Measurements from ENCODE around the gene RAB29. TPM values are rescaled to one million over a fixed set of nuclear protein-coding genes. Genes with fewer than 3 reads are reported as not detected.

RAB29 gene
- total RNA-seq, 1 donor = 37.6 TPM

GRCh38 chr1:205766038-205766437, 9.2 kb downstream of the RAB29 start:
- TF ChIP-seq CTCF (IDR thresholded peaks at IDR 0.05; ENCODE audit: extremely low read depth, low read depth, low read length) = no peak
- no peak overlapping the region for H3K4me2 ChIP-seq (ENCODE audit: insufficient read depth, low read length)
- H3K9me3 ChIP-seq (ENCODE audit: low read depth, low read length) = no peaks in the 10 kb centered on the region
- no peaks in the 10 kb centered on the region for H4K20me1 ChIP-seq (ENCODE audit: insufficient read depth, low read length)
- no peaks in the 10 kb centered on the region for H3K27me3 ChIP-seq (ENCODE audit: insufficient read depth, low read length)
- H3K4me1 ChIP-seq (ENCODE audit: insufficient read depth, low read length) = no peaks in the 10 kb centered on the region
- no peak overlapping the region for H2AFZ ChIP-seq (ENCODE audit: low read length)
- H3K36me3 ChIP-seq (ENCODE audit: insufficient read depth, low read length) = no peaks in the 10 kb centered on the region
- no peak overlapping the region for H3K27ac ChIP-seq (ENCODE audit: low read depth, low read length)
- no peaks in the 10 kb centered on the region for H3K79me2 ChIP-seq (ENCODE audit: insufficient read depth, low read length)
- H3K4me3 ChIP-seq (ENCODE audit: insufficient read depth, low read length) = no peak overlapping the region
- peak; percentile 76 for DNase-seq (ENCODE audit: insufficient read length, low spot score, missing footprints)

DNA sequence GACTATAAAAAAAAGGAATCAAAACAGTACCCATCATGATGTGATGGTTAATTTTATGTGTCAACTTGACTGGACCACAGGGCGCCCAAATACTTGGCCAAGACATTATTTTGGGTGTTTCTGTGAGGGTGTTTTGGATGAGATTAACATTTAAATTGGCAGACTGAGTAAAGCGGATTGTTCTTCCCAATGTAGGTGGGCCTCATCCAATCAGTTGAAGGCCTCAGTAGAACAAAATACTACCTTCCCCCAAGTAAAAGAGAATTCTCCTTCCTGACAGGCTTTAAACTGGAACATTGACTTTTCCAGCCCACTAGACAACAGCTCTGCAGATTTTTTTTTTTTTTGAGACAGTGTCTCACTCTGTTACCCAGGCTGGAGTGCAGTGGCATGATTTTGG, 10.7 kb downstream of the RAB29 start:
- Histone ChIP-seq H3K36me3 (ENCODE audit: insufficient read depth, low read length) (no peaks in the 10 kb centered on the region), H3K27me3 (ENCODE audit: insufficient read depth, low read length) (no peaks in the 10 kb centered on the region), H3K79me2 (ENCODE audit: insufficient read depth, low read length) (no peaks in the 10 kb centered on the region), H3K4me2 (ENCODE audit: insufficient read depth, low read length) (no peak overlapping the region), H3K4me3 (ENCODE audit: insufficient read depth, low read length) (no peak overlapping the region), H3K4me1 (ENCODE audit: insufficient read depth, low read length) (no peaks in the 10 kb centered on the region), H4K20me1 (ENCODE audit: insufficient read depth, low read length) (no peaks in the 10 kb centered on the region), H3K9me3 (ENCODE audit: low read depth, low read length) (no peaks in the 10 kb centered on the region), H3K27ac (ENCODE audit: low read depth, low read length) (no peak overlapping the region), H2AFZ (ENCODE audit: low read length) (no peak overlapping the region)
- DNase-seq (ENCODE audit: insufficient read length, low spot score, missing footprints) = no peak
- TF ChIP-seq CTCF (IDR thresholded peaks at IDR 0.05; ENCODE audit: extremely low read depth, low read depth, low read length) = no peak

DNA sequence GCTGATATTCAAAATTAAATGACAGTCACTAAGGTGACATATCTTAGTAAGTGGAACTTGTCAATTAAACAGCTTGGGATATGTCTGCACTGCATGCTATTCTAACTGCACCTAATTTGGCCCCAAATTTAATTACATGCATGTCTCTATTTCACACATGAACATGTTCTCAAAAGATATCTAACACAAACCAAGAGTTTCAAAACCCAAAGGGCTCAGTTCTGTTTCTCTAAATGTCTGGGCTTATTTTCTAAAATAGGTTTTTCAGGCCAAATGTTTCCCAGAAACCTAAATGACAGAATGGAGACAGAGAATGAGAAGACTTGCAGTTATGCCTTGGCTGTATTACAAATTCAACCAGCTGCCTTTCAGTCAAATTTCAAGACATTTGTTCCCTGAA, 11.3 kb downstream of the RAB29 start:
- TF ChIP-seq CTCF (IDR thresholded peaks at IDR 0.05; ENCODE audit: extremely low read depth, low read depth, low read length) = no peak
- DNase-seq (ENCODE audit: insufficient read length, low spot score, missing footprints) = no peak
- H2AFZ ChIP-seq (ENCODE audit: low read length) = no peak overlapping the region
- no peaks in the 10 kb centered on the region for H4K20me1 ChIP-seq (ENCODE audit: insufficient read depth, low read length)
- no peaks in the 10 kb centered on the region for H3K9me3 ChIP-seq (ENCODE audit: low read depth, low read length)
- no peaks in the 10 kb centered on the region for H3K27me3 ChIP-seq (ENCODE audit: insufficient read depth, low read length)
- H3K36me3 ChIP-seq (ENCODE audit: insufficient read depth, low read length) = no peaks in the 10 kb centered on the region
- no peaks in the 10 kb centered on the region for H3K79me2 ChIP-seq (ENCODE audit: insufficient read depth, low read length)
- no peak overlapping the region for H3K4me3 ChIP-seq (ENCODE audit: insufficient read depth, low read length)
- H3K4me2 ChIP-seq (ENCODE audit: insufficient read depth, low read length) = no peak overlapping the region
- H3K27ac ChIP-seq (ENCODE audit: low read depth, low read length) = no peak overlapping the region
- no peaks in the 10 kb centered on the region for H3K4me1 ChIP-seq (ENCODE audit: insufficient read depth, low read length)

DNA sequence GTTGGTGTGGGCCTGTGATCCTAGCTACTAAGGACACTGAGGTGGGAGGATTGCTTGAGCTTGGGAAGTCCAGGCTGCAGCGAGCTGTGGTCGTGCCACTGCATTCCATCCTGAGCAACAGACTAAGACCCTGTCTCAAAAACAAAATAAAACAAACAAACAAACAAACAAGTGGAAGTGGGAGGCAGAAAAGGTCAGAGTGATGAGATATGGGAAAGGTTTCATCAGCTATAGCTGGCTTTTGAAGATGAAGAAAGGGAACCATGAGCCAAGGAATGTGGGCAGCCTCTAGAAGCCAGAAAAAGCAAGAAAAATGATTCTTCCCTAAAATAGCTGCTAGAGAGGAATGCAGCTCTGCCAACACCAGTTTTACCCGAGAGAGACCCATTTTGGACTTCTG, 14.7 kb downstream of the RAB29 start:
- no peak overlapping the region for H3K4me3 ChIP-seq (ENCODE audit: insufficient read depth, low read length)
- no peak for TF ChIP-seq CTCF (IDR thresholded peaks at IDR 0.05; ENCODE audit: extremely low read depth, low read depth, low read length)
- no peaks in the 10 kb centered on the region for H3K4me1 ChIP-seq (ENCODE audit: insufficient read depth, low read length)
- H3K36me3 ChIP-seq (ENCODE audit: insufficient read depth, low read length) = no peaks in the 10 kb centered on the region
- no peaks in the 10 kb centered on the region for H3K9me3 ChIP-seq (ENCODE audit: low read depth, low read length)
- no peak overlapping the region for H3K4me2 ChIP-seq (ENCODE audit: insufficient read depth, low read length)
- H4K20me1 ChIP-seq (ENCODE audit: insufficient read depth, low read length) = no peaks in the 10 kb centered on the region
- no peaks in the 10 kb centered on the region for H3K79me2 ChIP-seq (ENCODE audit: insufficient read depth, low read length)
- no peaks in the 10 kb centered on the region for H3K27me3 ChIP-seq (ENCODE audit: insufficient read depth, low read length)
- no peak for DNase-seq (ENCODE audit: insufficient read length, low spot score, missing footprints)
- no peak overlapping the region for H3K27ac ChIP-seq (ENCODE audit: low read depth, low read length)
- H2AFZ ChIP-seq (ENCODE audit: low read length) = no peak overlapping the region

Measured in osteoblast (primary cell).